NCI-H2196 treated with DMSO at 0.1 percent for 48 hours (cell line): Measurements from ENCODE around the gene FOXR2.

ENCODE experiments used
- DNase-seq: peaks from one replicate; lab custom pipeline; 2025; ENCODE audit not compliant: unreplicated experiment; lab: John Stamatoyannopoulos, UW

The FOXR2 gene

GRCh38 chrX:55623100-55623499, at the start of gene FOXR2:
Gene FOXR2, plus strand, starts transcription at chrX:55623400. Its CDS starts 312 bp downstream, at chrX:55623712.
- no peak for DNase-seq

GRCh38 chrX:55579115-55579514, 44.1 kb upstream of the FOXR2 start:
- no peak for DNase-seq

GRCh38 chrX:55582447-55582846, 40.8 kb upstream of the FOXR2 start:
- no peak for DNase-seq

GRCh38 chrX:55593296-55593695, 29.9 kb upstream of the FOXR2 start:
- DNase-seq, result no peak

GRCh38 chrX:55593756-55594257, 29.4 kb upstream of the FOXR2 start:
- DNase-seq, result no peak

GRCh38 chrX:55598333-55598732, 24.9 kb upstream of the FOXR2 start:
- no peak for DNase-seq

- DNase-seq, result no peak
These were observed 3.7 kb upstream of the FOXR2 start for GRCh38 chrX:55619547-55619946.

- DNase-seq, result no peak
These were observed 1.2 kb downstream of the FOXR2 start for GRCh38 chrX:55624403-55624802.

GRCh38 chrX:55636109-55636508, 12.9 kb downstream of the FOXR2 start:
- no peak for DNase-seq

GRCh38 chrX:55638933-55639332, 15.7 kb downstream of the FOXR2 start:
- DNase-seq, result no peak

GRCh38 chrX:55640854-55641253, 17.7 kb downstream of the FOXR2 start:
- no peak for DNase-seq

GRCh38 chrX:55648434-55648833, 25.2 kb downstream of the FOXR2 start:
- no peak for DNase-seq

GRCh38 chrX:55659931-55660330, 36.7 kb downstream of the FOXR2 start:
- DNase-seq, result no peak

- no peak for DNase-seq
These were observed 40.4 kb downstream of the FOXR2 start for GRCh38 chrX:55663584-55663983.

- no peak for DNase-seq
These were observed 44.9 kb downstream of the FOXR2 start for GRCh38 chrX:55668084-55668483.
